SK-N-SH treated with all-trans-retinoic acid at 6 μM for 48 hours (cell line): Measurements from ENCODE around the gene HPSE.

Source experiments
- ATAC-seq: fragments of 200-7000 bp; cut with Tn5 transposase; 3 replicates; pipeline ENCODE4 v1.9.1; 2020; ENCODE audit warnings: mild to moderate bottlenecking, moderate library complexity
- BACH2 ChIP-seq: fragments of 250-450 bp; sonication (Bioruptor Pico); IDR thresholded peaks from 2 replicates; pipeline ENCODE4 v1.9.0; 2021; ENCODE audit warnings: mild to moderate bottlenecking, borderline replicate concordance
- CREB5 ChIP-seq: fragments of 250-450 bp; sonication (Bioruptor Pico); IDR thresholded peaks from 2 replicates; pipeline ENCODE4 v1.5.1; 2020; ENCODE audit warnings: low read depth, mild to moderate bottlenecking, moderate library complexity
- CSDC2 ChIP-seq: fragments of 250-450 bp; sonication (Bioruptor Pico); IDR thresholded peaks from 2 replicates; pipeline ENCODE4 v1.5.0; 2020; ENCODE audit warnings: mild to moderate bottlenecking, moderate library complexity
- CSRNP3 ChIP-seq: fragments of 250-450 bp; sonication (Bioruptor Pico); IDR thresholded peaks from 2 replicates; pipeline ENCODE4 v1.5.1; 2021; ENCODE audit warnings: mild to moderate bottlenecking, moderate library complexity
- ESRRG ChIP-seq: fragments of 250-450 bp; sonication (Bioruptor Pico); IDR thresholded peaks from 2 replicates; pipeline ENCODE4 v1.6.1; 2021; ENCODE audit warnings: mild to moderate bottlenecking
- GLIS3 ChIP-seq: fragments of 250-450 bp; sonication (Bioruptor Pico); IDR thresholded peaks from 2 replicates; pipeline ENCODE4 v1.5.0; 2020; ENCODE audit warnings: mild to moderate bottlenecking, moderate library complexity
- ISL1 ChIP-seq: fragments of 250-450 bp; sonication (Bioruptor Pico); IDR thresholded peaks from 2 replicates; pipeline ENCODE4 v2.1.2; 2022; ENCODE audit warnings: mild to moderate bottlenecking, moderate library complexity
- POU6F1 ChIP-seq: fragments of 250-450 bp; sonication (Bioruptor Pico); IDR thresholded peaks from 2 replicates; pipeline ENCODE4 v1.8.0; 2021; ENCODE audit warnings: low read depth, mild to moderate bottlenecking, moderate library complexity, borderline replicate concordance
- PPARA ChIP-seq: fragments of 250-450 bp; sonication (Bioruptor Pico); IDR thresholded peaks from 2 replicates; pipeline ENCODE4 v1.5.0; 2020; ENCODE audit warnings: mild to moderate bottlenecking, borderline replicate concordance
- RARB ChIP-seq: fragments of 250-450 bp; sonication (Bioruptor Pico); IDR thresholded peaks from 2 replicates; pipeline ENCODE4 v1.8.0; 2021; ENCODE audit warnings: mild to moderate bottlenecking, moderate library complexity
- SNAI2 ChIP-seq: fragments of 250-450 bp; sonication (Bioruptor Pico); IDR thresholded peaks from 2 replicates; pipeline ENCODE4 v1.5.0; 2020; ENCODE audit warnings: mild to moderate bottlenecking, moderate library complexity
- TCF4 ChIP-seq: fragments of 250-450 bp; sonication (Bioruptor Pico); IDR thresholded peaks from 2 replicates; pipeline ENCODE4 v1.8.0; 2021; ENCODE audit warnings: mild to moderate bottlenecking, moderate library complexity, borderline replicate concordance
- TSHZ2 ChIP-seq: fragments of 250-450 bp; sonication (Bioruptor Pico); IDR thresholded peaks from 2 replicates; pipeline ENCODE4 v1.5.0; 2020; ENCODE audit warnings: mild to moderate bottlenecking, moderate library complexity
- ZC3H10 ChIP-seq: fragments of 250-450 bp; sonication (Bioruptor Pico); IDR thresholded peaks from 2 replicates; pipeline ENCODE4 v1.5.1; 2021; ENCODE audit warnings: mild to moderate bottlenecking, moderate library complexity
- ZNF565 ChIP-seq: fragments of 450-650 bp; formaldehyde crosslinking; conservative IDR thresholded peaks from 2 replicates; pipeline ENCODE4 v1.5.0; 2020; ENCODE audit warnings: low read depth, mild to moderate bottlenecking, moderate library complexity
- ZNF70 ChIP-seq: fragments of 450-650 bp; formaldehyde crosslinking; IDR thresholded peaks from 2 replicates; pipeline ENCODE4 v1.5.0; 2020; ENCODE audit warnings: mild to moderate bottlenecking, moderate library complexity
- ZNF8 ChIP-seq: fragments of 450-650 bp; formaldehyde crosslinking; IDR thresholded peaks from 2 replicates; pipeline ENCODE4 v1.5.0; 2020; ENCODE audit warnings: mild to moderate bottlenecking, moderate library complexity

Gene HPSE

GRCh38 chr4:83369831-83370639 lies 35.4 kb upstream of the HPSE start:
- TF ChIP-seq CSDC2 (CRISPR knock-in tag), result no peak
- TF ChIP-seq, all 23 proteins: peak for 0

GRCh38 chr4:83364312-83364711 lies 29.7 kb upstream of the HPSE start:
- TF ChIP-seq GLIS3 (CRISPR knock-in tag) (no peak), POU6F1 (CRISPR knock-in tag) (no peak), ZC3H10 (CRISPR knock-in tag) (no peak), RARB (no peak), ISL1 (CRISPR knock-in tag) (no peak), TSHZ2 (no peak), CSRNP3 (CRISPR knock-in tag) (no peak), PPARA (CRISPR knock-in tag) (no peak), ZNF70 (CRISPR knock-in tag) (no peak), ESRRG (CRISPR knock-in tag) (no peak)
- TF ChIP-seq, all 23 proteins: peak for 0
- ATAC-seq, result no peak

More at GRCh38 chr4:83369831-83370639, 35.4 kb upstream of the HPSE start:
- no peak for ATAC-seq

- ATAC-seq, result peak; percentile 92
- TF ChIP-seq TCF4 (CRISPR knock-in tag), result no peak
- no peak for TF ChIP-seq CREB5 (CRISPR knock-in tag)
These were observed 28.1 kb upstream of the HPSE start for GRCh38 chr4:83362492-83363329.

GRCh38 chr4:83361416-83362103 lies 26.9 kb upstream of the HPSE start:
- no peak for ATAC-seq
- TF ChIP-seq CREB5 (CRISPR knock-in tag), result no peak
- TF ChIP-seq ZNF565 (CRISPR knock-in tag), result no peak
- TF ChIP-seq CSRNP3 (CRISPR knock-in tag), result no peak
- TF ChIP-seq SNAI2 (CRISPR knock-in tag), result no peak
- TF ChIP-seq GLIS3 (CRISPR knock-in tag), result no peak
- TF ChIP-seq PPARA (CRISPR knock-in tag), result no peak
- TF ChIP-seq BACH2 (CRISPR knock-in tag), result no peak
- no peak for TF ChIP-seq POU6F1 (CRISPR knock-in tag)
- TF ChIP-seq ZNF8 (CRISPR knock-in tag), result no peak
- TF ChIP-seq TCF4 (CRISPR knock-in tag), result no peak
- TF ChIP-seq ESRRG (CRISPR knock-in tag), result no peak
